Stimulated activated CD8-positive, alpha-beta memory T cell treated with anti-CD3 and anti-CD28 coated beads, Interleukin-7, amount 100 ng/mL, for 1 hour (primary cell): ENCODE data around the gene PEX14.
A peak's percentile ranks its signal among the peaks of the same experiment; 100 is the strongest.
"Not testable (repeated sequence)": the region's sequence is repeated elsewhere in the genome, so short reads cannot be mapped to it uniquely, and the experiment has no call there.

Experiments
- DNase-seq, 2 donors: peaks; one replicate each; pipeline ENCODE4 v3.0.0-alpha.2; 2020; ENCODE audit warnings: low read depth in 2 of 2

Gene PEX14

DNA sequence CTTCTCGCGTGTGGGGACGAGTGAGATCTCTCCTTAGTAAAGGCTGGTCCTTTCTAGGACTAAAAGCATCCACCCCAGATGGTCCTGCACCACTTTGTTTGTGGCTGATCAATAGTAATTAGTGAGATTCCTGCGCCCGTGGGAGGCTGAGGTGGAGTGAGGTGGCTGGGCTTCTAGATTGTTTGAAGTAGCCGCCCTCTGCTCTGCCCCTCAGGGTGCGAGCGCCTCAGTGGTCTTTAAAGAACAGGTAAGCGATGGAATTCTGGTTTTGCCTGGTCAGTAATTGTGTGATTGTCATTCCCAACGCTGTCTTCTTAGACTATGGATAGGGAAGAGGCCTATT is 20.7 kb downstream of the PEX14 start:
- no peak for DNase-seq

DNA sequence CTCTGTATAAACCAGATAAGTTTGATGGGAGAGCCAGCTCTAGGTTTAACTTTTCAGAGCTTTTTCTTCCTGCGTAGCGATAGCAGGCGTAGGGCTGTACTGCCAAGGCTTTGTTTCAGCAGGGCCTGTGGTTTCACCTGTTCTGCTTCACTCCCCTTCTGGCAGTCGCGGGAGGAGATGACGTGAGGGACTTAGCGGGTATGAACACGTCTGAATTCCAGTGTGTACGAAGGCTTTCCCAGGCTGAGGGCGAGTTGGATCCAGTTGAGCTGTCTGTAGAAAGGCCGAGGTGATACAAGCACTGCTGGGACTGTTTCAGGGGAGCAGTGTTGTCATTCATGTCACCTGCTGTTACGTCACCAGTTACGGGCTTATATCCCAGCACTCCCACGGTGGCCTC is 21.2 kb downstream of the PEX14 start:
- DNase-seq: no peak

- no peak for DNase-seq
Measured at GRCh38 chr1:10497109-10497508, 22.4 kb downstream of the PEX14 start.

DNA sequence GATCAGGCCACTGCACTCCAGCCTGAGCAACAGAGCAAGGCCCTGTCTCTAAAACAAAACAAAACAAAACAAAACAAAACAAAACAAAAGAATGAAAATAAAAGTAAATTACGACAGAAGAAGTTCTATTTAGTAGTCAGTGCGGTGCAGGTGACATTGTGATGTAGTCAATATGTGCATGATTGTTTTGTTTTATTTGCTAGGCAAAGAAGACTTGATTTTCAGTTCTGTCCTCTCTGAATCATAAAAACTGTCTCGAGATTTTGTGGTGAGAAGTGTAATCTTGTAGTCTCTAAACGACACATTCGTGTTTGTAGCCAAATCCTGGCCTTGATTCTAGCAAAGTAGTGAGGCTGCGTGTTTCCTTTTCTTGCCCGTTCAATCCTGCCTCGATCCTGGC is 23.5 kb downstream of the PEX14 start:
- no peak for DNase-seq

DNA sequence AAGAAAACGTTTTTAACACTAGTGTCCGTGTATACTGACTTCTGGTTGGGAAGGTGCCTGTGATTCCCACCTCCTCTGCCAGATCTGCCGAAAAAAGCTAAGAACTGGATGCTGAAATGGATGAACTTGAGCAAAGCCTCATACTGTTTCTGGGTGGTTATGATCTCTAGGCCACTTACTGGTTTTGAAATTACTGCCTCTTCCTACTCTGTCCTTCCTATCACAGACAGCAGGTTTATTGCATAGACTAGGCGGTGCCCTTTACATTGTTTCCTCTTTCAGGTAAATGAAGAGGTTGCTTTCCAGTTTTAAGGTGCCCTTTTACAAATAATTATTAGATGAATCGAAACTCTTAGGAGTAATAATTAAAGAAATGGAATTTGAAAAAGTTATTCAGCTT is 27.5 kb downstream of the PEX14 start:
- no peak for DNase-seq

GRCh38 chr1:10504249-10504648 is 29.5 kb downstream of the PEX14 start:
- no peak for DNase-seq

GRCh38 chr1:10506046-10506676 is 31.4 kb downstream of the PEX14 start:
- not testable (repeated sequence) for DNase-seq

- DNase-seq: no peak
Measured at GRCh38 chr1:10506677-10507047, 31.9 kb downstream of the PEX14 start.

- peak in 1 of 2 donors; percentile 27 for DNase-seq
Measured at GRCh38 chr1:10507111-10507879, 32.5 kb downstream of the PEX14 start.

DNA sequence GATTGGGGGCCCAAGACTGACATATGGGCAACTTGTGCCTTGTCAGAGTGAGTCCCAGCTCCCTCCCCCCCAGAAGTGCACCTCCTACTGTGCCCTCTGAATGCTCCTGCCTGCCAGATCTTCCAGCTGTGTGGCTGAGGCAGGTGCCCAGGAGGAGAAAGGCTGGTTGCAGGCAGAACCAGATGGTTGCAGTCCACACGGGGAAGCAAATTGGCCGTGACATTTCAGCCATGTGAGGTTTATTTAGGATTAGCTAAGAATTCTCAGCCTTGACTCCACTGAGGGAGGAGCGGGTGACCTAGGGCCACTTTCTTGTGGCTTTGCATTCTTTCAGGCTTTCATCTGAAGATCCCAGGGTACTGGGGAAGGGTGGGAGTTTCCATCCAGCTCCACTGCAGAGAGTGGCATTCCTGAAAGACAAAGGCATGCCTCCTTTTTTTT is 33.8 kb downstream of the PEX14 start:
- no peak for DNase-seq

GRCh38 chr1:10509809-10510509 is 35.2 kb downstream of the PEX14 start:
- DNase-seq: no peak

GRCh38 chr1:10510520-10511493 is 36.1 kb downstream of the PEX14 start:
- DNase-seq: peak; percentile 55 to 61

DNA sequence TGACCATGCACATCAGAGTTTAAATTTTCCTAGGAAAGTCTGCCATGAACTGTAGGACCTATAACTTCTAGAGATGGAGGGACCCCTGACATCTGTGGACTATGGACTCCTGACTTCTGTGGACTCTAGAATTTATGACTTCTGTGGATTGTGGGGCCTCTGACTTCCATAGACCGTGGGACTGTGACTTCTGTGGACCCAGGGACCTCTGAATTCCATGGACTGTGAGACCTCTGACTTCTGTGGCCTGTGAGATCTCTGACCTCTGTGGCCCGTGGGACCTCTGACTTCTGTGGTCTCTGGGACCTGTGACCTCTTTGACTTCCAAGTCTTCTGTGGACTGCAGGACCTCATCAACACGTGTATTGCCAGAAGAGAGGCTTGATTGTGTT is 36.7 kb downstream of the PEX14 start:
- DNase-seq: no peak

- no peak for DNase-seq
Measured at GRCh38 chr1:10513199-10513598, 38.4 kb downstream of the PEX14 start.

DNA sequence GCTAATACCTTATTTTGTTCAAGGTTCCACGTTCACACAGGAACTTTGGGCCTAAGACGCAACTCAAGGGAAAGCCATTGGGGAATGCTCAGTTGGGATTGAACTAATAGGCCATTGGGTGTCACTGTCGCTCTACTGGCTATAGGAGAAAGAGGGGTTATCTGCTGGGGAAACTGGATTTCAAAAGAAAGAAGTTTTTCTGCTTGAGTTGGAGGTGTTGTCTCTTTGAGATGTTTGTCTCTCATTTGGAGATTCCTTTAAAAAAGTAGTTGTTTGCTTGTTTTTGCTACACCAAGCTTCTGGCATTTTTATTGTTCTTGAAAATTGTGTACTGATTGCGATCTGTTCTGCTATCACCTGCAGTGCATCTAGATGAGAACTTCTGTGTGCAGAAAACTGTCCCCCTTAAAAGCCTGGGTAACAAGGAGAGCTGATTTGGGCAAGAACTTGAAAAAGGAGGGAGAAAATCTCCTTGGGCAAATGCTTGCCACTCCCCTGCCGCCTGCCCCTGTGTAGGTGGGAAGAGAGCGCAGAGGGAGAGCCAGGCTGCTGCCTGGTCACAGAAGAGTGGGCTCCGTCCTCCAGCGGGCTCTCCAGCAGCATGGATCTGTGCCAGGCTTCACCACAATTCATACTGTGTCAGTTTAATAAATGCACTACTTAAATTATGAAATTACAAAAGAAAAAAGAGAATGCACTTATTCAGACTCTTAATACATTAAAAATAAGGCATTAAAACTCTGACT is 39.9 kb downstream of the PEX14 start:
- DNase-seq: no peak

DNA sequence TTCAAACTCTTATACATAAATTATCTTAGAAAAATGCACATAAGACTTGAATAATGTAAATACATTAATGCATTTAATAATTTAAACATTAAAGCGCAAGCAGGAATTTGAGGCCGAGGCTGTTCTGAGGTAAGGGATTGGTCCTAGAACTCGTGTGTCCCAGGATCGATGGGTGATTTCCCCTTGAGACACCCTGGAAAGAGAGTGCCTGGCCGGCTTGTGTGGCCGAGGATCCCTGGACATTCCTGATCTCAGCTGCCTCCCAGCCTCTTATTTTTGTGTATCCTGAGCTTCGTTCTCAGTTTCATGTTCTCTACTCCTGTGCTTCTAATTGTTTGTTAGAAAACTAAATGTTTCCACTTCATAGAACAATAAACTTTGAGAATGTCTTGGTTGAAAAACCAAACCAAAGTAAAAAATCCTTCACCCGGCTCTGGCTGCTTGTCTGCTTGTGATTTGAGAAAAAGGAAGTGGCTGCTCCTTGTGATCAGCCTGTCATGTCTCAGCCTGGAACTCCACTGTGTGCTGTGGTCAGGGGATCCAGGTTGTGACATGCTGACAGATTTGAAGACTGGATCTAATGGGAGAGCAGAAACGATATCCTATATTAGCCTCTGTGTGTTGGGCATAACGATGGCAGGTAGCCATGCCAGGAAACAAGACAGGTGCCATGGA is 40.7 kb downstream of the PEX14 start:
- no peak for DNase-seq

GRCh38 chr1:10515976-10516750 is 41.4 kb downstream of the PEX14 start:
- DNase-seq: no peak

- DNase-seq: no peak
Measured at GRCh38 chr1:10516925-10517676, 42.4 kb downstream of the PEX14 start.

- no peak for DNase-seq
Measured at GRCh38 chr1:10517677-10517982, 42.9 kb downstream of the PEX14 start.
